ENCODE measurements around the gene LRCH3.

Gene LRCH3

DNA sequence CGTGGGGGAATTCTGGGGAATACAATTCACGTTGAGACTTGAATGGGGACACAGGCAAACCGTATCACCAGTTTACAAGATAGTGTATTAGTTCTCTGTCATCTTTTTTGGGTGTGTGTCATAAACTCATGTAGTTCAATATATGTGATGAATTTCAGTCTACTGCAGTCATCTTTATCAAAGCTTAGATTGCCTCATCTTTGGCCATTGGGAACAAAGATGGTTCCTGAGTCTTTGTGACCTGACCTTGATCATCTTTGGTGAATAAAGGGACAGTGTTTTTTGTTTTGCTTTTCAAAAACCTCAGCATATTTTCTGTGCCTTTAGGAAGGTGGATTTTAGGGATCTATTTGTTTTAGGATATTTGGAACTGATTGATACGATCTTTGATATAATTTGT is 23.3 kb downstream of the LRCH3 start:
- Histone ChIP-seq H3K4me1 (ENCODE audit: control insufficient read depth, insufficient read depth, low read length) (peaks cover 8% of the 10 kb centered on the region), H3K36me3 (ENCODE audit: control insufficient read depth, insufficient read depth, low read length) (no peaks in the 10 kb centered on the region), H3K27me3 (ENCODE audit: control insufficient read depth, insufficient read depth, low read length) (no peaks in the 10 kb centered on the region), H3K9me3 (ENCODE audit: control insufficient read depth, insufficient read depth, low read length) (no peaks in the 10 kb centered on the region), H3K4me3 (ENCODE audit: low read depth, low read length) (no peak overlapping the region), H3K9ac (ENCODE audit: low read depth, low read length) (no peak overlapping the region)

GRCh38 chr3:197820550-197821335 is 29.7 kb downstream of the LRCH3 start:
- H3K4me1 ChIP-seq (ENCODE audit: control insufficient read depth, insufficient read depth, low read length), result no peaks in the 10 kb centered on the region
- H3K9me3 ChIP-seq (ENCODE audit: control insufficient read depth, insufficient read depth, low read length), result no peaks in the 10 kb centered on the region
- H3K9ac ChIP-seq (ENCODE audit: low read depth, low read length), result no peak overlapping the region
- H3K4me3 ChIP-seq (ENCODE audit: low read depth, low read length), result no peak overlapping the region
- H3K36me3 ChIP-seq (ENCODE audit: control insufficient read depth, insufficient read depth, low read length), result peaks cover 4% of the 10 kb centered on the region
- H3K27me3 ChIP-seq (ENCODE audit: control insufficient read depth, insufficient read depth, low read length), result no peaks in the 10 kb centered on the region

DNA sequence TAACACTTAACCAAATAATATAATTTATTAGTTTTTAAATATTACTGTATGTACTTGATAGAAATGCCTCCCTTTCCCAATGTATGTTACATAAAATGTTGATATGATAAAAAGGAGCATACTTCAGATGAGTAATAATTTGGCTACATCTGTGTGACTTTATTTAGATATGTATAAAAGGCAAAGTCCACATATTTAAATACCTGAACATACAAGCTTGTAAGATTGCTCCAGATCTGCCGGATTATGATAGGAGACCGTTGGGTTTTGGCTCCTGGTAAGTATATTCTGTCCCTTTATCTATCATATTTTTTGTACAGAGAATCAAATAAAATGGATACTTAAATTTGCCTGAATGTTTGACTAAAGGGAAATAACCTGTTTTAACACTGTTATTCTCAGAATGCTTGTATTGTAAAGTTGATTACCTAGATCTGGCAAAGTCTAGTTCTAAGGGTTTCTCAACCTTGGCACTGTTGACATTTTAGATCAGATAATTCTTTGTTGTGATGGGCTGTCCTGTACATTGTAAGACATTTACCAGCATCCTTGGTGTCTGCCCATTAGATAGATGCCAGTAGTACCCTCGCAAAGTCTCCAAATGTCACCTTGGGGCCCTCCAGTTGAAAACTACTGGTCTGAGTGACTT is 38.5 kb downstream of the LRCH3 start:
- peaks cover 7% of the 10 kb centered on the region for H3K36me3 ChIP-seq (ENCODE audit: control insufficient read depth, insufficient read depth, low read length)
- H3K27me3 ChIP-seq (ENCODE audit: control insufficient read depth, insufficient read depth, low read length), result no peaks in the 10 kb centered on the region
- H3K4me3 ChIP-seq (ENCODE audit: low read depth, low read length), result no peak overlapping the region
- H3K9ac ChIP-seq (ENCODE audit: low read depth, low read length), result no peak overlapping the region
- no peaks in the 10 kb centered on the region for H3K4me1 ChIP-seq (ENCODE audit: control insufficient read depth, insufficient read depth, low read length)
- H3K9me3 ChIP-seq (ENCODE audit: control insufficient read depth, insufficient read depth, low read length), result no peaks in the 10 kb centered on the region

- no peak overlapping the region for H3K4me3 ChIP-seq (ENCODE audit: low read depth, low read length)
- no peaks in the 10 kb centered on the region for H3K27me3 ChIP-seq (ENCODE audit: control insufficient read depth, insufficient read depth, low read length)
- no peaks in the 10 kb centered on the region for H3K4me1 ChIP-seq (ENCODE audit: control insufficient read depth, insufficient read depth, low read length)
- no peak overlapping the region for H3K9ac ChIP-seq (ENCODE audit: low read depth, low read length)
- H3K36me3 ChIP-seq (ENCODE audit: control insufficient read depth, insufficient read depth, low read length), result peaks cover 7% of the 10 kb centered on the region
- H3K9me3 ChIP-seq (ENCODE audit: control insufficient read depth, insufficient read depth, low read length), result no peaks in the 10 kb centered on the region
Measured at GRCh38 chr3:197830308-197830966, 39.4 kb downstream of the LRCH3 start.

- H3K4me3 ChIP-seq (ENCODE audit: low read depth, low read length), result no peak overlapping the region
- H3K36me3 ChIP-seq (ENCODE audit: control insufficient read depth, insufficient read depth, low read length), result peaks cover 7% of the 10 kb centered on the region
- no peaks in the 10 kb centered on the region for H3K9me3 ChIP-seq (ENCODE audit: control insufficient read depth, insufficient read depth, low read length)
- no peak overlapping the region for H3K9ac ChIP-seq (ENCODE audit: low read depth, low read length)
- no peaks in the 10 kb centered on the region for H3K4me1 ChIP-seq (ENCODE audit: control insufficient read depth, insufficient read depth, low read length)
- H3K27me3 ChIP-seq (ENCODE audit: control insufficient read depth, insufficient read depth, low read length), result no peaks in the 10 kb centered on the region
Measured at GRCh38 chr3:197830967-197831313, 39.9 kb downstream of the LRCH3 start.

DNA sequence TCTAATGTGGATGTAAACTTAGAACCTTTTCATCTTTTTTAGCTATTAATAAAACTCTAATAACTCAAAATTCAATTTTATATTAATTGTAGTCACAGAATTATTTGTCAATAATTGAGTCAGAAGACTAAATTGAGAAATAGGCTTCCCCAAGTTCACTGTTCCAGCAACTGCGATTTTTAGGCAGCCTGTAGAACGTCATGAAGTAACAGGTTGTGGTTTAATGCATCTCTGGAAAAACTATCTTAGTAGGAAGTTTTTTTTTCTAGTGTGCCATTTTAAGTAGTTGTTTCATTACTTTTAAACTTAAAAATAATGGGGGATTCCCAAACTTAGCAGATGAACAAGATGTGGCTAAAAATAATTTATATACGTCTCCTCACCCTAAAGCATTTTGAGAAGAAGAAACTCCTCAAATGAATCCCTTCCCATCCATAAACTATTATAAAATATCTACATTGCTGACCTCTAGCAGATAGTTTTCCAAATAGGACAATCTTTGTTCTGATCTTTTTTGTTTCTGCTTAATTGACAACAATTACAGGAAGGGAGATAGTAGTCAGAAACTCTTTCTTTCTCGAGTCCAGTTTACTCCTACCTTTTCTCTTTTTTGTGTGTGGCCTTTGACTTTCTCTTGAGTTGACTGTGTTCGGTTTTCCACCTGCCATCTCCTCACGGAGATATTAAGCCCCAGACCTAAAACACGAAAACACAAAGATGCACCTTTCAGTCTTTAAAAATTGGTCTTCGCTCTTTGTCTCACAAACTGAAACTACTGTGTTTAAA is 43.1 kb downstream of the LRCH3 start:
- H3K9ac ChIP-seq (ENCODE audit: low read depth, low read length), result no peak overlapping the region
- no peaks in the 10 kb centered on the region for H3K9me3 ChIP-seq (ENCODE audit: control insufficient read depth, insufficient read depth, low read length)
- no peak overlapping the region for H3K4me3 ChIP-seq (ENCODE audit: low read depth, low read length)
- H3K4me1 ChIP-seq (ENCODE audit: control insufficient read depth, insufficient read depth, low read length), result no peaks in the 10 kb centered on the region
- H3K27me3 ChIP-seq (ENCODE audit: control insufficient read depth, insufficient read depth, low read length), result no peaks in the 10 kb centered on the region
- peaks cover 3% of the 10 kb centered on the region for H3K36me3 ChIP-seq (ENCODE audit: control insufficient read depth, insufficient read depth, low read length)

DNA sequence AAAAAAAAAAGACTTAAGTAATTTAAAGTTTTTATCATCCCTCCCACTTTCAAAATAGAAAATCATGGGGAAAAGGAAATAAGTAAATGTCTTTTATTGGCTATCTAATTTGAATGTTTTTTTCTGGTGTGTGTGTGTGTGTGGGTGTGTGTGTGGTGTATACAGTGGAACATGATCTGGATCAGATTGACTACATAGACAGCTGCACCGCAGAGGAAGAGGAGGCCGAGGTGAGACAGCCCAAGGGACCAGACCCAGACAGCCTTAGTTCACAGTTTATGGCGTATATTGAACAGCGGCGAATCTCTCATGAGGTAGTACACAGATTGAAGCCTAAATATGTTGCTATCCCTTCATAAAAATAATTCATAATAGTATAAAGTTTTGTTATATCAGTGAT is 44.5 kb downstream of the LRCH3 start:
- no peak overlapping the region for H3K4me3 ChIP-seq (ENCODE audit: low read depth, low read length)
- H3K4me1 ChIP-seq (ENCODE audit: control insufficient read depth, insufficient read depth, low read length), result no peaks in the 10 kb centered on the region
- peaks cover 6% of the 10 kb centered on the region for H3K36me3 ChIP-seq (ENCODE audit: control insufficient read depth, insufficient read depth, low read length)
- H3K9me3 ChIP-seq (ENCODE audit: control insufficient read depth, insufficient read depth, low read length), result no peaks in the 10 kb centered on the region
- no peak overlapping the region for H3K9ac ChIP-seq (ENCODE audit: low read depth, low read length)
- H3K27me3 ChIP-seq (ENCODE audit: control insufficient read depth, insufficient read depth, low read length), result no peaks in the 10 kb centered on the region

- Histone ChIP-seq H3K36me3 (ENCODE audit: control insufficient read depth, insufficient read depth, low read length) (peaks cover 3% of the 10 kb centered on the region), H3K9me3 (ENCODE audit: control insufficient read depth, insufficient read depth, low read length) (no peaks in the 10 kb centered on the region), H3K9ac (ENCODE audit: low read depth, low read length) (no peak overlapping the region), H3K4me1 (ENCODE audit: control insufficient read depth, insufficient read depth, low read length) (no peaks in the 10 kb centered on the region), H3K27me3 (ENCODE audit: control insufficient read depth, insufficient read depth, low read length) (no peaks in the 10 kb centered on the region), H3K4me3 (ENCODE audit: low read depth, low read length) (no peak overlapping the region)
Measured at GRCh38 chr3:197836244-197836643, 45.2 kb downstream of the LRCH3 start.

GRCh38 chr3:197837282-197837681 is 46.2 kb downstream of the LRCH3 start:
- H3K9ac ChIP-seq (ENCODE audit: low read depth, low read length), result no peak overlapping the region
- no peaks in the 10 kb centered on the region for H3K4me1 ChIP-seq (ENCODE audit: control insufficient read depth, insufficient read depth, low read length)
- no peaks in the 10 kb centered on the region for H3K9me3 ChIP-seq (ENCODE audit: control insufficient read depth, insufficient read depth, low read length)
- H3K27me3 ChIP-seq (ENCODE audit: control insufficient read depth, insufficient read depth, low read length), result no peaks in the 10 kb centered on the region
- H3K36me3 ChIP-seq (ENCODE audit: control insufficient read depth, insufficient read depth, low read length), result peaks cover 3% of the 10 kb centered on the region
- H3K4me3 ChIP-seq (ENCODE audit: low read depth, low read length), result no peak overlapping the region

- Histone ChIP-seq H3K27me3 (ENCODE audit: control insufficient read depth, insufficient read depth, low read length) (no peaks in the 10 kb centered on the region), H3K4me3 (ENCODE audit: low read depth, low read length) (no peak overlapping the region), H3K36me3 (ENCODE audit: control insufficient read depth, insufficient read depth, low read length) (peaks cover 3% of the 10 kb centered on the region), H3K4me1 (ENCODE audit: control insufficient read depth, insufficient read depth, low read length) (no peaks in the 10 kb centered on the region), H3K9ac (ENCODE audit: low read depth, low read length) (no peak overlapping the region), H3K9me3 (ENCODE audit: control insufficient read depth, insufficient read depth, low read length) (no peaks in the 10 kb centered on the region)
Measured at GRCh38 chr3:197841789-197842188, 50.7 kb downstream of the LRCH3 start.

- no peaks in the 10 kb centered on the region for H3K36me3 ChIP-seq (ENCODE audit: control insufficient read depth, insufficient read depth, low read length)
- H3K27me3 ChIP-seq (ENCODE audit: control insufficient read depth, insufficient read depth, low read length), result no peaks in the 10 kb centered on the region
- H3K4me1 ChIP-seq (ENCODE audit: control insufficient read depth, insufficient read depth, low read length), result no peaks in the 10 kb centered on the region
- H3K9me3 ChIP-seq (ENCODE audit: control insufficient read depth, insufficient read depth, low read length), result no peaks in the 10 kb centered on the region
- H3K4me3 ChIP-seq (ENCODE audit: low read depth, low read length), result no peak overlapping the region
- H3K9ac ChIP-seq (ENCODE audit: low read depth, low read length), result no peak overlapping the region
Measured at GRCh38 chr3:197846491-197846890, 55.4 kb downstream of the LRCH3 start.

Measured in iPS-15b (cell line).